Hepatocyte (in vitro differentiated cells): ENCODE measurements around the gene PCSK6. TPM values are rescaled to one million over a fixed set of nuclear protein-coding genes. Genes with fewer than 3 reads are reported as not detected.
A peak's percentile ranks its signal among the peaks of the same experiment; 100 is the strongest.

Experiments used
- DNase-seq: peaks from one replicate; pipeline ENCODE4 v3.0.0-alpha.2; 2016; ENCODE audit warnings: low spot score
- H2AFZ ChIP-seq: fragments of 200-600 bp; sonication (generic); 2 replicates; pipeline ENCODE4 v1.6.0; 2016; ENCODE audit warnings: antibody characterized with exemption, mild to moderate bottlenecking
- H3K27ac ChIP-seq: fragments of 200-600 bp; sonication (generic); 2 replicates; pipeline ENCODE4 v1.5.1; 2016; ENCODE audit warnings: mild to moderate bottlenecking
- H3K27me3 ChIP-seq: fragments of 200-600 bp; sonication (generic); 2 replicates; pipeline ENCODE4 v1.6.1; 2016
- H3K36me3 ChIP-seq: fragments of 200-600 bp; sonication (generic); replicated peaks from 2 replicates; pipeline ENCODE4 v1.5.1; 2016; ENCODE audit warnings: low read depth; ENCODE audit not compliant: insufficient read depth
- H3K4me1 ChIP-seq: fragments of 200-600 bp; sonication (generic); 2 replicates; pipeline ENCODE4 v1.5.1; 2016; ENCODE audit warnings: mild to moderate bottlenecking, moderate library complexity; ENCODE audit not compliant: insufficient read depth
- H3K4me2 ChIP-seq: fragments of 200-600 bp; sonication (generic); 2 replicates; pipeline ENCODE4 v1.6.0; 2016
- H3K4me3 ChIP-seq: fragments of 200-600 bp; sonication (generic); 2 replicates; pipeline ENCODE4 v1.5.1; 2016; ENCODE audit warnings: mild to moderate bottlenecking
- H3K79me2 ChIP-seq: fragments of 200-600 bp; sonication (generic); 2 replicates; pipeline ENCODE4 v1.6.0; 2017; ENCODE audit warnings: mild to moderate bottlenecking
- H3K9me2 ChIP-seq: fragments of 200-600 bp; sonication (generic); replicated peaks from 2 replicates; pipeline ENCODE4 v1.6.0; 2017; ENCODE audit warnings: mild to moderate bottlenecking; ENCODE audit not compliant: insufficient read depth
- H3K9me3 ChIP-seq: fragments of 200-600 bp; sonication (generic); 2 replicates; pipeline ENCODE4 v1.5.1; 2016; ENCODE audit warnings: low read depth, mild to moderate bottlenecking
- H4K20me1 ChIP-seq: fragments of 200-600 bp; sonication (generic); 2 replicates; pipeline ENCODE4 v1.6.0; 2016; ENCODE audit warnings: mild to moderate bottlenecking; ENCODE audit not compliant: insufficient read depth, poor library complexity, severe bottlenecking
- CTCF ChIP-seq: fragments of 200-600 bp; sonication (generic); IDR thresholded peaks from 2 replicates; pipeline ENCODE4 v1.5.1; 2016; ENCODE audit warnings: antibody characterized with exemption, mild to moderate bottlenecking; ENCODE audit not compliant: poor library complexity
- EZH2 ChIP-seq: fragments of 200-600 bp; sonication (generic); IDR thresholded peaks from 2 replicates; pipeline ENCODE4 v1.6.1; 2016; ENCODE audit warnings: antibody characterized with exemption, mild to moderate bottlenecking, borderline replicate concordance
- EZH2phosphoT487 ChIP-seq: fragments of 200-600 bp; sonication (generic); IDR thresholded peaks from one replicate; pipeline ENCODE4 v1.6.1; 2018; ENCODE audit warnings: antibody characterized with exemption, mild to moderate bottlenecking, low read depth, moderate library complexity; ENCODE audit not compliant: unreplicated experiment, severe bottlenecking
- WGBS: methylation state at CpG from one replicate; pipeline ENCODE4 v1.1.6; 2016; ENCODE audit warnings: low lambda C conversion rate; ENCODE audit errors: missing lambda C conversion rate; 5-methylcytosine and 5-hydroxymethylcytosine counted together
- polyA plus RNA-seq: library from polyadenylated mRNA; unstranded; fragments of >200 nt; fragmentation: Nextera tagmentation; extraction: Ambion mirVana; gene quantifications from 2 replicates; pipeline ENCODE4 v1.2.1, GENCODE V29; 2016
- total RNA-seq: library from RNA; depleted of rRNA; stranded (reverse); fragments of >200 nt; gene quantifications from 2 replicates; pipeline ENCODE4 v1.2.3, GENCODE V29; 2014

The PCSK6 gene
- total and polyA plus RNA-seq, 2 experiments from 2014 or later = 31.7 to 40.5 TPM

GRCh38 chr15:101452572-101452971 is 36.9 kb downstream of the PCSK6 start:
- Histone ChIP-seq H2AFZ (no peak overlapping the region), H3K27ac (peak overlapping the region; percentile 50), H3K9me3 (no peaks in the 10 kb centered on the region), H3K36me3 (no peaks in the 10 kb centered on the region), H3K9me2 (no peaks in the 10 kb centered on the region), H3K27me3 (no peaks in the 10 kb centered on the region), H3K4me3 (no peak overlapping the region), H3K4me1 (peaks cover 32% of the 10 kb centered on the region), H3K4me2 (no peak overlapping the region), H4K20me1 (no peaks in the 10 kb centered on the region), H3K79me2 (no peaks in the 10 kb centered on the region)
- no peak for DNase-seq
- TF ChIP-seq CTCF (no peak), EZH2 (no peak), EZH2phosphoT487 (no peak)
- WGBS = 51% methylated on average over 11 of the region's 11 CpGs

- no peak overlapping the region for H2AFZ ChIP-seq
- no peaks in the 10 kb centered on the region for H4K20me1 ChIP-seq
- peak overlapping the region; percentile 44 for H3K4me2 ChIP-seq
- no peaks in the 10 kb centered on the region for H3K27me3 ChIP-seq
- no peaks in the 10 kb centered on the region for H3K9me2 ChIP-seq
- TF ChIP-seq EZH2 (no peak), CTCF (no peak), EZH2phosphoT487 (no peak)
- H3K36me3 ChIP-seq = no peaks in the 10 kb centered on the region
- H3K4me3 ChIP-seq = no peak overlapping the region
- DNase-seq = no peak
- H3K27ac ChIP-seq = peak overlapping the region; percentile 58
- peaks cover 32% of the 10 kb centered on the region for H3K4me1 ChIP-seq
- no peaks in the 10 kb centered on the region for H3K79me2 ChIP-seq
- no peaks in the 10 kb centered on the region for H3K9me3 ChIP-seq
- 80% methylated on average over 3 of the region's 3 CpGs for WGBS
Measured at GRCh38 chr15:101451846-101452245, 37.7 kb downstream of the PCSK6 start.

DNA sequence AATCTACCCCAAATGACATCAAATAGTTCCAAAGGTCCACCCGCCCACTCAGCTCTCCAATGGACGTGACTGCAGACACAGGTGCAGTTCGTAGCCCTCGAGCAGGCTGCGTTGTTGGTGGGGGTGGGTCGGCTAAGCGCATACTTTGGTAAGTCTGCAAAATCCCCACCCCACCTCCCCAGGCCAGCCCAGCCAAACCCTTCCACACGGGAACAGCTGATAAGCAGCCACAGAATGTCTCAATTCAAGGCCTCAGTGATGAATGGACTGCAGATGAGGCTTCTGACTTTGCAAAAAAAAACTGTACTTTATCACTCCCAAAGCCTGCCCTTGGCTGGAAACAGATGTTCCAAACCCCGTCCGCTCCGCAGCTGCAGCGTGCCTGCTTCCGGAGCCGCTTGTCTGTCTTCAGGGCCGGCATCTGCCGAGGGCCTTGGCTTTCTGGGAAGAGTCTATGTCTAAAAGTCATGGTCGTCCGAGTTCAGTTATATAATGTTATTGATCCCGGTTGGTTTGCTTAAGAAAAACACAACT is 38.2 kb downstream of the PCSK6 start:
- Histone ChIP-seq H3K27me3 (no peaks in the 10 kb centered on the region), H3K79me2 (no peaks in the 10 kb centered on the region), H3K9me3 (no peaks in the 10 kb centered on the region), H3K4me1 (peaks cover 35% of the 10 kb centered on the region), H4K20me1 (no peaks in the 10 kb centered on the region), H3K4me3 (no peak overlapping the region), H3K36me3 (no peaks in the 10 kb centered on the region), H3K9me2 (no peaks in the 10 kb centered on the region), H2AFZ (no peak overlapping the region), H3K27ac (peak overlapping the region; percentile 58), H3K4me2 (peak overlapping the region; percentile 44)
- TF ChIP-seq EZH2phosphoT487 (no peak), CTCF (no peak), EZH2 (no peak)
- 28% methylated on average over 16 of the region's 19 CpGs for WGBS
- DNase-seq = peak; percentile 64
